H1 (cell line): ENCODE measurements around the gene BTBD10. TPM values are rescaled to one million over a fixed set of nuclear protein-coding genes. Genes with fewer than 3 reads are reported as not detected.

ENCODE experiments used
- CTCF ChIA-PET: fragments of 300-600 bp; sonication (Branson Sonifier 250); formaldehyde crosslinking; loops from one replicate; lab custom pipeline; 2021; ENCODE audit not compliant: partially characterized antibody; lab: Charles Lee
- POLR2A ChIA-PET: fragments of 300-600 bp; sonication (Branson Sonifier 250); formaldehyde crosslinking; loops from one replicate; lab custom pipeline; 2021; ENCODE audit warnings: inconsistent platforms; ENCODE audit not compliant: partially characterized antibody; lab: Charles Lee
- DNase-seq, 2 experiments: peaks; one replicate each; pipeline versions ENCODE4 v3.0.0 to v3.0.0-alpha.2; 2010 to 2022; ENCODE audit warnings: low spot score in 2 of 2, low read depth in 1 of 2, mixed read lengths in 1 of 2
- FAIRE-seq: peaks from 2 replicates; lab custom pipeline; 2011; peaks lifted over from hg19 to GRCh38; lab: Jason Lieb, UNC
- H2AFZ ChIP-seq: 2 replicates; pipeline ENCODE4 v1.8.1; 2012; ENCODE audit warnings: low read length, inconsistent platforms
- H2AK5ac ChIP-seq: 2 replicates; pipeline ENCODE4 v1.6.1; 2013; ENCODE audit warnings: low read depth, low read length
- H2BK120ac ChIP-seq: replicated peaks from 2 replicates; pipeline ENCODE3; 2013; ENCODE audit warnings: low read depth, low read length, inconsistent platforms
- H2BK12ac ChIP-seq: 2 replicates; pipeline ENCODE4 v1.6.1; 2013; ENCODE audit warnings: low read depth, low read length
- H2BK15ac ChIP-seq: 2 replicates; pipeline ENCODE4 v1.6.1; 2013; ENCODE audit warnings: low read length
- H2BK20ac ChIP-seq: 2 replicates; pipeline ENCODE4 v1.6.1; 2013; ENCODE audit warnings: low read length
- H2BK5ac ChIP-seq: 2 replicates; pipeline ENCODE4 v1.6.1; 2013; ENCODE audit warnings: low read depth, low read length
- H3K14ac ChIP-seq: 2 replicates; pipeline ENCODE4 v1.6.1; 2013; ENCODE audit warnings: inconsistent platforms; ENCODE audit not compliant: insufficient read length
- H3K18ac ChIP-seq: 2 replicates; pipeline ENCODE4 v1.6.1; 2013; ENCODE audit warnings: low read length; ENCODE audit errors: extremely low read depth
- H3K23ac ChIP-seq: 2 replicates; pipeline ENCODE4 v1.6.1; 2013; ENCODE audit warnings: inconsistent platforms; ENCODE audit not compliant: insufficient read length
- H3K23me2 ChIP-seq: 2 replicates; pipeline ENCODE4 v1.6.1; 2013; ENCODE audit warnings: low read depth, low read length
- H3K27ac ChIP-seq: 2 replicates; pipeline ENCODE4 v1.6.1; 2011; ENCODE audit warnings: low read depth, low read length, inconsistent platforms
- H3K27me3 ChIP-seq, 4 experiments: replicated peaks in 1 of 4; 1 replicate in 1 of 4; 2 replicates in 3 of 4; pipeline versions ENCODE4 v1.6.1 to v1.8.1; 2011 to 2013; ENCODE audit warnings: low read length in 3 of 4, mild to moderate bottlenecking in 3 of 4, inconsistent platforms in 2 of 4, mixed read lengths in 2 of 4, moderate library complexity in 1 of 4; ENCODE audit not compliant: control insufficient read depth in 3 of 4, insufficient read depth in 3 of 4; ENCODE audit errors: extremely low read depth in 1 of 4
- H3K36me3 ChIP-seq, 4 experiments: 2 replicates each; pipeline versions ENCODE4 v1.6.1 to v1.8.1; 2011 to 2013; ENCODE audit warnings: mild to moderate bottlenecking in 4 of 4, low read length in 3 of 4, moderate library complexity in 2 of 4, control low read depth in 1 of 4, inconsistent platforms in 1 of 4; ENCODE audit not compliant: insufficient read depth in 4 of 4, control insufficient read depth in 2 of 4
- H3K4ac ChIP-seq: replicated peaks from 2 replicates; pipeline ENCODE3; 2013; ENCODE audit warnings: low read length, low read depth, mixed read lengths, inconsistent platforms; ENCODE audit not compliant: insufficient read length
- H3K4me1 ChIP-seq, 4 experiments: replicated peaks in 1 of 4; 1 replicate in 1 of 4; 2 replicates in 3 of 4; pipeline versions ENCODE4 v1.6.1 to v1.8.1; 2011 to 2013; ENCODE audit warnings: low read length in 3 of 4, inconsistent platforms in 2 of 4, mixed read lengths in 1 of 4; ENCODE audit not compliant: insufficient read depth in 4 of 4, control insufficient read depth in 3 of 4
- H3K4me2 ChIP-seq, 2 experiments: 2 replicates each; pipeline versions ENCODE4 v1.6.1 to v1.8.1; 2011 to 2013; ENCODE audit warnings: low read depth in 2 of 2, low read length in 2 of 2, control low read depth in 1 of 2, inconsistent platforms in 1 of 2, mild to moderate bottlenecking in 1 of 2; ENCODE audit not compliant: insufficient read depth in 1 of 2
- H3K4me3 ChIP-seq, 4 experiments: fragments of 200-600, 300-600 bp in 1 of 4; sonication (generic), shearing (Covaris generic), sonication (Bioruptor Twin) in 1 of 4; 2 replicates each; pipeline versions ENCODE4 v1.5.1 to v1.8.1; 2011 to 2016; ENCODE audit warnings: low read length in 4 of 4, low read depth in 3 of 4, control low read depth in 2 of 4, inconsistent platforms in 2 of 4, mild to moderate bottlenecking in 2 of 4, mixed read lengths in 1 of 4, moderate library complexity in 1 of 4; ENCODE audit not compliant: insufficient read depth in 2 of 4; ENCODE audit errors: extremely low read depth in 1 of 4
- H3K56ac ChIP-seq: replicated peaks from 2 replicates; pipeline ENCODE3; 2013; ENCODE audit warnings: low read depth, mild to moderate bottlenecking, mixed read lengths, low read length, inconsistent platforms; ENCODE audit not compliant: insufficient read length
- H3K79me1 ChIP-seq: 2 replicates; pipeline ENCODE4 v1.6.1; 2013; ENCODE audit warnings: low read depth, low read length, control low read depth
- H3K79me2 ChIP-seq, 2 experiments: 2 replicates each; pipeline versions ENCODE4 v1.6.1 to v1.8.1; 2012 to 2013; ENCODE audit warnings: low read length in 2 of 2, mild to moderate bottlenecking in 2 of 2, inconsistent platforms in 1 of 2; ENCODE audit not compliant: insufficient read depth in 2 of 2, control insufficient read depth in 1 of 2
- H3K9ac ChIP-seq, 4 experiments: replicated peaks in 1 of 4; 1 replicate in 1 of 4; 2 replicates in 3 of 4; pipeline versions ENCODE4 v1.6.1 to v1.8.1; 2011 to 2013; ENCODE audit warnings: low read depth in 3 of 4, low read length in 3 of 4, control low read depth in 2 of 4, mild to moderate bottlenecking in 2 of 4, moderate library complexity in 2 of 4, inconsistent platforms in 1 of 4; ENCODE audit errors: extremely low read depth in 1 of 4
- H3K9me3 ChIP-seq, 2 experiments: 2 replicates each; pipeline versions ENCODE4 v1.6.1 to v1.8.1; 2012 to 2013; ENCODE audit warnings: mild to moderate bottlenecking in 2 of 2, moderate library complexity in 2 of 2, control low read depth in 1 of 2, inconsistent platforms in 1 of 2, low read depth in 1 of 2, low read length in 1 of 2, mixed read lengths in 1 of 2; ENCODE audit not compliant: insufficient read depth in 2 of 2
- H4K20me1 ChIP-seq, 2 experiments: replicated peaks in 1 of 2; 2 replicates each; pipeline versions ENCODE3 to v1.8.1; 2011 to 2013; ENCODE audit warnings: inconsistent platforms in 2 of 2, low read length in 2 of 2, mild to moderate bottlenecking in 1 of 2; ENCODE audit not compliant: insufficient read depth in 2 of 2, control insufficient read depth in 1 of 2
- H4K5ac ChIP-seq: 2 replicates; pipeline ENCODE4 v1.6.1; 2013; ENCODE audit warnings: low read length, low read depth, mixed read lengths, inconsistent platforms; ENCODE audit not compliant: insufficient read length
- H4K8ac ChIP-seq: 2 replicates; pipeline ENCODE4 v1.8.0; 2013; ENCODE audit warnings: mild to moderate bottlenecking, moderate library complexity, low read length, inconsistent platforms; ENCODE audit not compliant: insufficient read depth; ENCODE audit errors: extremely low read depth
- H4K91ac ChIP-seq: replicated peaks from 2 replicates; pipeline ENCODE3; 2013; ENCODE audit warnings: low read length, mixed read lengths, inconsistent platforms; ENCODE audit not compliant: insufficient read length
- BCL11A ChIP-seq, 2 experiments: IDR thresholded peaks; one replicate each; pipeline ENCODE4 v1.6.1; 2011; ENCODE audit warnings: low read depth in 2 of 2, low read length in 2 of 2, mild to moderate bottlenecking in 2 of 2
- CBX8 ChIP-seq: fragments of 300-800, 300-1000 bp; sonication (generic); IDR thresholded peaks from 2 replicates; pipeline ENCODE4 v1.7.1; 2016; ENCODE audit warnings: low read depth, low read length, borderline replicate concordance
- CHD2 ChIP-seq: IDR thresholded peaks from 2 replicates; pipeline ENCODE4 v1.6.1; 2012; ENCODE audit warnings: low read length, improper control_type of control experiment
- HDAC6 ChIP-seq: IDR thresholded peaks from one replicate; pipeline ENCODE4 v1.7.1; 2012; ENCODE audit warnings: low read depth, mild to moderate bottlenecking, inconsistent platforms, low read length, moderate library complexity
- JUND ChIP-seq: IDR thresholded peaks from 2 replicates; pipeline ENCODE4 v1.6.1; 2011; ENCODE audit warnings: mild to moderate bottlenecking, improper control_type of control experiment, low read length
- KDM4A ChIP-seq: IDR thresholded peaks from one replicate; pipeline ENCODE4 v1.7.1; 2012; ENCODE audit warnings: low read depth, mild to moderate bottlenecking, moderate library complexity, low read length, inconsistent platforms; ENCODE audit not compliant: severe bottlenecking
- POLR2A ChIP-seq, 2 experiments: IDR thresholded peaks; 1 replicate in 1 of 2; 2 replicates in 1 of 2; pipeline ENCODE4 v1.6.1; 2011; ENCODE audit warnings: low read depth in 2 of 2, low read length in 2 of 2, mild to moderate bottlenecking in 2 of 2; ENCODE audit errors: control extremely low read depth in 1 of 2
- RAD21 ChIP-seq, 2 experiments: IDR thresholded peaks in 1 of 2; conservative IDR thresholded peaks in 1 of 2; 2 replicates each; pipeline ENCODE4 v1.6.1; 2011; ENCODE audit warnings: low read depth in 2 of 2, low read length in 2 of 2, improper control_type of control experiment in 1 of 2, inconsistent platforms in 1 of 2, mild to moderate bottlenecking in 1 of 2, moderate library complexity in 1 of 2
- RBBP5 ChIP-seq: IDR thresholded peaks from 2 replicates; pipeline ENCODE4 v1.7.1; 2012; ENCODE audit warnings: low read depth, mild to moderate bottlenecking, inconsistent platforms, low read length, moderate library complexity, borderline replicate concordance
- SIN3A ChIP-seq, 2 experiments: IDR thresholded peaks in 1 of 2; conservative IDR thresholded peaks in 1 of 2; 2 replicates each; pipeline ENCODE4 v1.6.1; 2011 to 2012; ENCODE audit warnings: low read length in 2 of 2, improper control_type of control experiment in 1 of 2, low read depth in 1 of 2, mild to moderate bottlenecking in 1 of 2
- SUZ12 ChIP-seq: fragments of 200-600 bp; sonication (generic); IDR thresholded peaks from 2 replicates; pipeline ENCODE4 v1.6.1; 2012; ENCODE audit warnings: mild to moderate bottlenecking, inconsistent platforms, low read length, moderate library complexity, mixed read lengths
- TAF1 ChIP-seq: IDR thresholded peaks from 2 replicates; pipeline ENCODE4 v1.6.1; 2011; ENCODE audit warnings: mild to moderate bottlenecking, low read depth, low read length
- TEAD4 ChIP-seq: IDR thresholded peaks from 2 replicates; pipeline ENCODE4 v1.6.1; 2012; ENCODE audit warnings: low read depth, low read length, inconsistent platforms, mixed read lengths
- YY1 ChIP-seq: IDR thresholded peaks from 2 replicates; pipeline ENCODE4 v1.6.1; 2011; ENCODE audit warnings: low read depth, mild to moderate bottlenecking, low read length
- ZNF274 ChIP-seq: IDR thresholded peaks from 2 replicates; pipeline ENCODE4 v1.7.0; 2012; ENCODE audit warnings: low read length, borderline replicate concordance; ENCODE audit errors: extremely low read depth
- WGBS, 2 experiments: shearing (Covaris generic) in 1 of 2; methylation state at CpG; one replicate each; pipeline versions ENCODE4 v1.1.6 to v1.1.7; 2013 to 2015; ENCODE audit warnings: low lambda C conversion rate in 2 of 2, mixed read lengths in 2 of 2, inconsistent platforms in 1 of 2, low coverage in 1 of 2, missing lambda C conversion rate in 1 of 2; ENCODE audit not compliant: insufficient replicate concordance in 2 of 2, insufficient coverage in 1 of 2, insufficient read length in 1 of 2; ENCODE audit errors: extremely low coverage in 1 of 2, missing lambda C conversion rate in 1 of 2; 5-methylcytosine and 5-hydroxymethylcytosine counted together
- polyA plus RNA-seq, 7 experiments: library from polyadenylated mRNA; depleted of rRNA in 3 of 7; stranded (reverse) in 5 of 7; unstranded in 2 of 7; fragments of >200 nt in 5 of 7; fragments of 200-250 nt in 2 of 7; gene quantifications; 1 replicate in 5 of 7; 2 replicates in 1 of 7; 4 replicates in 1 of 7; pipeline versions ENCODE4 v1.2.1 to v1.2.3, GENCODE V29; 2011 to 2013; ENCODE audit warnings: missing spikeins in 2 of 7, mixed read lengths in 2 of 7
- total RNA-seq: library from RNA; stranded (reverse); fragmentation: NEBNext Ultra II Directional; extraction: Animal tissue kit (Norgen Biotek cat#: 25700); gene quantifications from 2 replicates; pipeline ENCODE4 v1.2.1, GENCODE V29; 2021

BTBD10 gene
- total and polyA plus RNA-seq, 2 of the 8 experiments (the other 6 are each of a cell fraction or from before 2014, with no cell fraction given): 13.8 to 22.2 TPM

DNA sequence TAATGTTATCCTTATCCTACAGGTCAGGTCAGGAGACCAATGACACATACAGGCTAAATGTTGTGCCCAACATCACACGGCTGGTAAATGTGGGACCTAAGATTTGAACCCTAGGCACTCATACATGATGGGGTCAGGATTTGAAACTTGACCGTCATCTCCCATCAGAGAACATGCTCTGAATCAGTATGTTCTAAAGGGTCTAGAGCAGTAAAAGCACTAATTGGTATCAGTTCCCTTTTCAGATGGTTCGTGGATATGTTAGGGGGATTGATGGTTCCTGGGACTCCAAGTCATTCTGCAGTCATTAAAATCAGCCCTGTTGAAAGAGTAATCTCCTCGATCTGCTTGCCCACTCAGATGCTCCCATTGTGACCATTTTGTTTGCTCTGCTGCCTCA lies 120.0 kb downstream of the BTBD10 start:
- CTCF ChIA-PET: interaction anchor here (0.6 to 5.8 kb wide), 27 partner anchors 9 to 168 kb away, joined by 3 to 66 read pairs (median 9); no protein-coding TSS in a partner anchor
- Histone ChIP-seq H2AFZ (no peak overlapping the region), H4K91ac (no peak overlapping the region), H3K79me1 (no peaks in the 10 kb centered on the region; the same call in 1 of the 2 replicates), H3K18ac (no peak overlapping the region), H3K23me2 (no peaks in the 10 kb centered on the region), H2BK12ac (no peak overlapping the region), H3K27me3 (no peaks in the 10 kb centered on the region), H3K56ac (no peak overlapping the region), H2BK15ac (no peak overlapping the region), H3K79me2 (no peaks in the 10 kb centered on the region; a peak in 1 of 4 replicates), H2AK5ac (no peak overlapping the region), H2BK120ac (no peak overlapping the region), H4K5ac (no peak overlapping the region), H3K27ac (no peak overlapping the region), H2BK20ac (no peak overlapping the region), H3K14ac (no peak overlapping the region), H3K36me3 (no peaks in the 10 kb centered on the region), H2BK5ac (no peak overlapping the region), H4K8ac (no peak overlapping the region), H3K4me2 (no peak overlapping the region), H3K9ac (no peak overlapping the region), H3K23ac (no peak overlapping the region), H4K20me1 (no peaks in the 10 kb centered on the region), H3K4me1 (peaks cover 0 to 3% (median 0%) of the 10 kb centered on the region in 4 experiments; a peak in 2 of 7 replicates), H3K4me3 (no peak overlapping the region), H3K4ac (no peak overlapping the region), H3K9me3 (peaks cover 0 to 4% of the 10 kb centered on the region in 2 experiments; a peak in 1 of 4 replicates)
- 88% methylated on average over 4 of the region's 4 CpGs; no CpG with 5 or more reads in 1 of the 2 experiments for WGBS, 2 experiments
- FAIRE-seq (no peak), DNase-seq (no peak)
- POLR2A ChIA-PET: no interaction called here
- no peak for TF ChIP-seq CHD2
- TF ChIP-seq BCL11A (IDR thresholded peaks at IDR 0.05; ENCODE audit: low read depth in 2 of 2, low read length in 2 of 2): no peak
- no peak for TF ChIP-seq SUZ12
- TF ChIP-seq JUND: no peak
- TF ChIP-seq RBBP5: no peak
- no peak for TF ChIP-seq TEAD4
- TF ChIP-seq HDAC6: no peak
- no peak for TF ChIP-seq SIN3A (conservative IDR thresholded peaks at IDR 0.05 in 1 of 2, IDR thresholded peaks at IDR 0.05 in 1 of 2; ENCODE audit: low read depth in 1 of 2, low read length in 2 of 2)
- no peak for TF ChIP-seq KDM4A
- no peak for TF ChIP-seq YY1
- TF ChIP-seq CBX8: no peak
- TF ChIP-seq POLR2A (IDR thresholded peaks at IDR 0.05; ENCODE audit: control extremely low read depth in 1 of 2, low read depth in 2 of 2, low read length in 2 of 2): no peak
- TF ChIP-seq TAF1: no peak
- TF ChIP-seq RAD21 (IDR thresholded peaks at IDR 0.05 in 1 of 2, conservative IDR thresholded peaks at IDR 0.05 in 1 of 2; ENCODE audit: low read depth in 2 of 2, low read length in 2 of 2): no peak
- no peak for TF ChIP-seq ZNF274
